ENCODE measurements around the gene NHEJ1. TPM values are rescaled to one million over a fixed set of nuclear protein-coding genes. Genes with fewer than 3 reads are reported as not detected.

Gene NHEJ1
- total and polyA plus RNA-seq, 2 of the 13 experiments (the other 11 are each of a cell fraction or from before 2014, with no cell fraction given), result 30.0 to 30.7 TPM

- no peak for TF ChIP-seq SMYD3 (CRISPR knock-in tag; IDR thresholded peaks at IDR 0.05)
- TF ChIP-seq SKIL (CRISPR knock-in tag; IDR thresholded peaks at IDR 0.05; ENCODE audit: borderline replicate concordance), result peak; percentile 59; the same call in 1 of the 2 replicates
- TF ChIP-seq PLRG1 (conservative IDR thresholded peaks at IDR 0.05), result no peak
- TF ChIP-seq ZNF354B (CRISPR knock-in tag; IDR thresholded peaks at IDR 0.05), result no peak
- TF ChIP-seq ZSCAN20 (CRISPR knock-in tag; IDR thresholded peaks at IDR 0.05; ENCODE audit: borderline replicate concordance), result no peak
- 0 out of 2 replicates have a peak, but pooled peaks have one; percentile 44 for TF ChIP-seq GATAD1 (CRISPR knock-in tag; IDR thresholded peaks at IDR 0.05)
- TF ChIP-seq ZNF737 (CRISPR knock-in tag; IDR thresholded peaks at IDR 0.05; ENCODE audit: borderline replicate concordance), result 0 out of 2 replicates have a peak, but pooled peaks have one; percentile 56
- TF ChIP-seq ZFP36L1 (CRISPR knock-in tag; IDR thresholded peaks at IDR 0.05), result peak; percentile 54; the same call in 1 of the 2 replicates
- TF ChIP-seq PREB (CRISPR knock-in tag; IDR thresholded peaks at IDR 0.05), result no peak
- TF ChIP-seq THAP7 (CRISPR knock-in tag; IDR thresholded peaks at IDR 0.05), result no peak
- TF ChIP-seq SRY (CRISPR knock-in tag; IDR thresholded peaks at IDR 0.05), result peak; percentile 71; the same call in 1 of the 2 replicates
- TF ChIP-seq GABPA (IDR thresholded peaks at IDR 0.05; ENCODE audit: low read depth, low read length), result no peak
- no peak for TF ChIP-seq GABPA (CRISPR knock-in tag; IDR thresholded peaks at IDR 0.05; ENCODE audit: low read depth)
- no peak for TF ChIP-seq CEBPZ (IDR thresholded peaks at IDR 0.05; ENCODE audit: low read length)
- no peak for TF ChIP-seq ZNF510 (CRISPR knock-in tag; IDR thresholded peaks at IDR 0.05; ENCODE audit: low read depth)
- no peak for TF ChIP-seq GLMP (CRISPR knock-in tag; IDR thresholded peaks at IDR 0.05; ENCODE audit: borderline replicate concordance)
- TF ChIP-seq KAT8 (CRISPR knock-in tag; IDR thresholded peaks at IDR 0.05), result 0 out of 2 replicates have a peak, but pooled peaks have one; percentile 37
- TF ChIP-seq MIER3 (CRISPR knock-in tag; IDR thresholded peaks at IDR 0.05; ENCODE audit: borderline replicate concordance), result 0 out of 2 replicates have a peak, but pooled peaks have one; percentile 45
- no peak for TF ChIP-seq SIN3A (IDR thresholded peaks at IDR 0.05; ENCODE audit: borderline replicate concordance, low read depth, low read length)
- TF ChIP-seq ZSCAN29 (CRISPR knock-in tag; conservative IDR thresholded peaks at IDR 0.05), result no peak
Observed at GRCh38 chr2:219045937-219046550, 114.6 kb downstream of the NHEJ1 start (continued).

Measured in HepG2 (cell line).